Measurements from ENCODE around the gene CX3CR1.

GRCh38 chr3:39224288-39224687, 55.5 kb downstream of the CX3CR1 start:
- peak in 1 of 3 experiments; percentile 30; a peak in 2 of 6 replicates for TF ChIP-seq CTCF (IDR thresholded peaks at IDR 0.05 in 2 of 3, conservative IDR thresholded peaks at IDR 0.05 in 1 of 3; ENCODE audit: insufficient read depth in 2 of 3, low read depth in 1 of 3, low read length in 3 of 3)
- TF ChIP-seq ZNF668 (CRISPR knock-in tag; IDR thresholded peaks at IDR 0.05) = no peak
